Gastroesophageal sphincter (tissue), 3 donors: ENCODE measurements around the gene RPL3.

Source experiments
- CTCF ChIP-seq, 4 experiments: fragments of 200-600 bp in 2 of 4; fragments of 450-650 bp in 2 of 4; sonication (generic) in 1 of 4; IDR thresholded peaks; one replicate each; pipeline ENCODE4 v1.5.1; 2017 to 2019; ENCODE audit warnings: antibody characterized with exemption in 4 of 4, mild to moderate bottlenecking in 2 of 4, moderate library complexity in 2 of 4
- POLR2A ChIP-seq, 2 donors: fragments of 450-650 bp; IDR thresholded peaks; one replicate each; pipeline ENCODE4 v1.6.1; 2017; ENCODE audit warnings: antibody characterized with exemption in 2 of 2, mild to moderate bottlenecking in 2 of 2, moderate library complexity in 1 of 2

- TF ChIP-seq CTCF (IDR thresholded peaks at IDR 0.05) (no peak), POLR2A (IDR thresholded peaks at IDR 0.05) (no peak)
These were observed 16.9 kb downstream of the RPL3 start for GRCh38 chr22:39302431-39302960.
